ENCODE results near the gene KLK12. TPM values are rescaled to one million over a fixed set of nuclear protein-coding genes. Genes with fewer than 3 reads are reported as not detected.

The KLK12 gene
- total and polyA plus RNA-seq, 2 donors (not counting 3 experiments of a cell fraction or from before 2014, with no cell fraction given) = not detected

DNA sequence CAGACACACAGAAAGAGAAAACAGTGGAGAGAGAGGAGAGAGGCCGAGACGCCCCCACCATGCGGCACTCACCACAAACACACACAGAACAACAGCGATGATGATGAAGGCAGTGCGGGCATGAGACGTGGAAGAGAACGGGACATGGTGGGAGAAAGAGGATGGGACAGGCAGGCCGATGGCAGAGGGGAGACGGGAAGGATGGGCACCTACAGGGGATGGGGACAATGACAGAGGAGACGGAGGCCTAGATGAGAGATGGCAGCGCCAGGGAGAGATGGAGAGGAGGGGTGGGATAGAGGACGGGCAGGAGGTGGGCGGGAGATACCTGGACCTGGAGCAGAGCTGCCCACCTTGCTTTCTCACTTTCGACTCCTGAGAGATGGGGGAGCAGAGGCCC lies 49.0 kb upstream of the KLK12 start:
- intact Hi-C loops (cut with micrococcal nuclease) = loop anchor here (2.0 kb wide), 1 partner anchor 71 kb away; no protein-coding TSS in a partner anchor
- H3K36me3 ChIP-seq (ENCODE audit: control insufficient read depth in 2 of 2, extremely low read depth in 1 of 2, insufficient read depth in 2 of 2, low read length in 2 of 2) = no peaks in the 10 kb centered on the region
- no peaks in the 10 kb centered on the region for H3K9me3 ChIP-seq (replicated peaks; ENCODE audit: control insufficient read depth, insufficient read depth, low read length)
- no peak overlapping the region for H3K4me2 ChIP-seq (ENCODE audit: insufficient read depth, low read length)
- no TSS peak for BruUV-seq (replicated peaks)
- no peaks in the 10 kb centered on the region for H3K79me2 ChIP-seq (ENCODE audit: control insufficient read depth, insufficient read depth, low read length)
- CTCF ChIA-PET = no interaction called here
- dilution Hi-C loops (cut with MboI; ENCODE audit: extremely low pct_ligation_motif_present, low sequenced_read_pairs) = no loop called here
- no peak overlapping the region for H3K4me3 ChIP-seq (replicated peaks in 1 of 3; ENCODE audit: insufficient read depth in 1 of 3, low read depth in 1 of 3, low read length in 3 of 3)
- H3K27me3 ChIP-seq (ENCODE audit: control insufficient read depth in 2 of 2, insufficient read depth in 2 of 2, low read length in 2 of 2) = no peaks in the 10 kb centered on the region
- no peak overlapping the region for H2AFZ ChIP-seq (ENCODE audit: low read depth, low read length)
- no peak overlapping the region for H3K9ac ChIP-seq (replicated peaks; ENCODE audit: extremely low read depth, insufficient read depth, low read length)
- H3K4me1 ChIP-seq (ENCODE audit: control insufficient read depth, extremely low read depth, insufficient read depth, low read length) = no peaks in the 10 kb centered on the region
- DNase-seq (ENCODE audit: low read depth, low spot score) (no peak), FAIRE-seq (no peak)
- H3K9me1 ChIP-seq (replicated peaks; ENCODE audit: control insufficient read depth, extremely low read depth, insufficient read depth, low read length) = no peaks in the 10 kb centered on the region
- TF ChIP-seq JUN (IDR thresholded peaks at IDR 0.05; ENCODE audit: borderline replicate concordance, insufficient read depth, insufficient read length, low read depth) (no peak), MYC (IDR thresholded peaks at IDR 0.05; ENCODE audit: low read depth, low read length) (no peak), POLR2AphosphoS5 (IDR thresholded peaks at IDR 0.05; ENCODE audit: insufficient read depth, low read depth, low read length) (no peak), CTCF (IDR thresholded peaks at IDR 0.05; ENCODE audit: extremely low read depth in 1 of 2, insufficient read depth in 1 of 2, low read depth in 1 of 2, low read length in 2 of 2) (no peak), GATA2 (IDR thresholded peaks at IDR 0.05; ENCODE audit: insufficient read depth, insufficient read length, low read depth, low read length) (no peak), POLR2A (IDR thresholded peaks at IDR 0.05; ENCODE audit: low read depth, low read length) (no peak), EZH2 (IDR thresholded peaks at IDR 0.05; ENCODE audit: borderline replicate concordance, low read depth, low read length, severe bottlenecking) (no peak), FOS (IDR thresholded peaks at IDR 0.05; ENCODE audit: borderline replicate concordance, insufficient read depth, low read length) (no peak)
- TF ChIP-seq, protein P1, sequence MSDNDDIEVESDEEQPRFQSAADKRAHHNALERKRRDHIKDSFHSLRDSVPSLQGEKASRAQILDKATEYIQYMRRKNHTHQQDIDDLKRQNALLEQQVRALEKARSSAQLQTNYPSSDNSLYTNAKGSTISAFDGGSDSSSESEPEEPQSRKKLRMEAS (IDR thresholded peaks at IDR 0.05; ENCODE audit: insufficient read depth, insufficient read length) = no peak
- H4K20me1 ChIP-seq (replicated peaks; ENCODE audit: control insufficient read depth, extremely low read depth, insufficient read depth, low read length) = no peaks in the 10 kb centered on the region
- POLR2A ChIA-PET = no interaction called here
- H3K27ac ChIP-seq (ENCODE audit: insufficient read depth, low read depth, low read length) = no peak overlapping the region

Data from endothelial cell of umbilical vein (primary cell).